NAMALWA (cell line): ENCODE data around the gene CCNK.

Experiments
- DNase-seq: peaks from one replicate; pipeline ENCODE4 v3.0.0-alpha.2; 2015; ENCODE audit warnings: low spot score

Gene CCNK

GRCh38 chr14:99480917-99481744, at the start of gene CCNK:
Gene CCNK (plus strand): TSS chr14:99481409. CDS start chr14:99492678, 11,269 bp downstream.
- peak; percentile 100 for DNase-seq

DNA sequence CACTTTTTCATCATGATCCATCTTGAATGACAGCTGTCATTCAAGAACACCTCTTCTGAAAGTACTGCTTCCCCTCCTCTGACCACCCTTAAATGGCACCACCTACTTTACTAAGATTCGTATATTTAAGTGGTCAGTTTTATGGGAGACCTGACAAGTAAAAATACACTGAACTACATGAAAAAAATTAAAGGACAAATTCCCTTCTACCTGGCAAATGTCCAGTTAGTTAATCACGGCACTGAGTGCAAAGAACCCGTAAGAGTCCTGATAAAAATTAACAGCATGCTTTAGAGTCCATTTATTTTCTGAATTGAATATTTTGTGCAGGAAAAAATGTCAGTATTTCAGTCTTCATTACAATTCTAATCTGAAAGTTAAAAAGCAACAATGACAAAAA, 49.2 kb upstream of the CCNK start:
- no peak for DNase-seq

- DNase-seq = no peak
These were observed 48.7 kb upstream of the CCNK start for GRCh38 chr14:99432485-99432884.

DNA sequence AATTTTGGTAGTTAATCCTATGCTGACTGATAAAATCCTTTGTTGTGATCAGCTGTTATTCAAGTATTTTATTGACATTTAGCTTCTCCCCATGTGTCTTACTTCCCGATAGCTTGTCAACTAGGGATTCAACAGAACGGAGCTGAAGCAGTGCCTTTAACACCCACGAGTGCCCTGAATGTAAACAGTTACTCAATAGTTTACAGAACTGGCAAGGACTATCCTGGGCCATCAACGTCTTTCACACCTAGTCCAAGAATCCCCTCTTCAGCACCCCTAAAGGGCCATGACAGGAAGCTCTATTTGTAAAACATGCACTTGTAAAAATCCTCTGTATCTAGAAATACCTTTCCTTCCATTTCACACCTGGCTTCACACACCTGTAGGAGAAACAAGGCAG, 45.9 kb upstream of the CCNK start:
- no peak for DNase-seq

DNA sequence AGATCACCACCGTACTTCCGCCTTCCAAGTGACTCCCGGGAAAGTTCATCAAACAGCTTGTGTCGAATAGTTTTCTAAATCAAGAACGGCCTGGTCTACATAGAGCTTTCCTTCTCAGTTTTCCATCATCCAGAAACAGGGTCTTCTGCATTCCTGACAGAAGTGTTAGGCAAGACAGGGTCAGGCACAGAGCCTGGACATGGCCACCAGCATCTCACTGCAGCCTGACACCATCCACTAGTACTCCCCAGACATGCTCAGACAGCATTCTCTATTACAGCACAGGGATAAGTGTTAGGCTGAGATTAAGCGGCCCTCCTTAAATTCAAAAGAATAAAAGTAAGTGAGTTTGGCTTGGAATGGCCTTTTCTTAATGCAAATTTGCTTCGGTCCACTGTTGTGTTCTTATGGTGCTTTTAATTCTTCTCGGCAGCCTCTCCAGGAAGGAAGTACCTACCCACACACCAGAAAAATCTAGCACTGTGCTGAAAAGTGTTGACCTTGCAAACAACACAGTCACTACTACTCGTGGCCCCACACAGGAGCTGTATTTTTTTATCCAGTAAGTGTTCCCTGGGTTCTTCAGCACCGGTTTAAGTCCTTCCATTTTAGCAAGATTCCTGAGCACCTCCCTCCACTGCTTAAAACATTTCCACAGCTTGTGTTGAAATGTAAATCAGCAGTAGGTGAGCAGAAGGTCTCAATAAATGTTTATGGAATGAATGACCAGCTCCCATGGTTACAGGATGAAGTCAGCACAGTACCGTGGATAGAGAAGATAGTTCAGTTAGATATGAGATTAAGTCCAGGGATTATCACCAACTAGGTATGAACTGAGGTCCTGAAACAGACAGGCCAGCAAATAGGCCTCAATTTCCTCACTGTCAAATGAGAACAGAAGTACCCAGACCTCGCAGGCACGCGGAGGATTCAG, 44.7 kb upstream of the CCNK start:
- DNase-seq = no peak

- no peak for DNase-seq
These were observed 43.5 kb upstream of the CCNK start for GRCh38 chr14:99437706-99438105.

DNA sequence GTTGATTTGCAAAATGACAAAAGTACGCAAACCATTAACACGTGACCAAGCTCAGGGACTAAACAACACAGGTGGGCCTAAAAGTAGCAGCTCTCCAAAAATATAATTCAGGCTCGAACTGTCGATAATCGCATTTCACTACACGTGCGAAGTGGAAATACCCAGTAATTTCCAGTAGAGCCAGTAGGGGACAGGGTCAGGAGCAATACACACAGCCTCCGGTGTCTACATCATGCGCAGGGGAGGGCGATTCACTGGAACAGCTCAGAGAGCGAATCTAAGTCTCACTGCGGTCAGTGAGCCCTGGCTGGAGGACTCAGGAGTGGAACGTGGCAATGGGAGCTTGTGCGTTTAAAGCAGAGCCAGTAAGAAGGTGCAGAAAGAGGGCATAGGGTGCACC, 40.9 kb upstream of the CCNK start:
- DNase-seq = no peak

GRCh38 chr14:99441157-99441870, 39.9 kb upstream of the CCNK start:
- DNase-seq = no peak

- DNase-seq = no peak
These were observed 39.3 kb upstream of the CCNK start for GRCh38 chr14:99441918-99442317.

GRCh38 chr14:99445931-99446330, 35.3 kb upstream of the CCNK start:
- no peak for DNase-seq

- DNase-seq = no peak
These were observed 33.5 kb upstream of the CCNK start for GRCh38 chr14:99447739-99448138.

DNA sequence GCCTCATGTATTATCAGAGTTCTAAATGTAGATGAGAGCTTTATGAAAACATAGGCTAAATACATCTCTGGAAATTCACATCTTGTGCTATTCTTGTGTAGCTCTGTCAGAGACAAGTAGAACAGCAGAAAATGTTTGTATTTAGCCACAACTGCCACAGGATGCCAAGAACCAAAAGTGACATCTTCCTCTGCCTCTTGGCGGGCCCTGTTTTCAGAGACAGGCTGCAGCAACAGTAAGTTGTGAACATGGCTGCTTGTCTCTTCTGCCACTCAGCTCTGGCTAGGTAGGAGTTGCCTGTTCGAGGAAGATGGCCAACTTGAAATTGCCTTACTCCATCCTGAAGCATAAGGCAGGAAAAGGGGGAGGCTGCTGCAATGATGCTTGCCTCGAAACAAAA, 30.9 kb upstream of the CCNK start:
- no peak for DNase-seq

DNA sequence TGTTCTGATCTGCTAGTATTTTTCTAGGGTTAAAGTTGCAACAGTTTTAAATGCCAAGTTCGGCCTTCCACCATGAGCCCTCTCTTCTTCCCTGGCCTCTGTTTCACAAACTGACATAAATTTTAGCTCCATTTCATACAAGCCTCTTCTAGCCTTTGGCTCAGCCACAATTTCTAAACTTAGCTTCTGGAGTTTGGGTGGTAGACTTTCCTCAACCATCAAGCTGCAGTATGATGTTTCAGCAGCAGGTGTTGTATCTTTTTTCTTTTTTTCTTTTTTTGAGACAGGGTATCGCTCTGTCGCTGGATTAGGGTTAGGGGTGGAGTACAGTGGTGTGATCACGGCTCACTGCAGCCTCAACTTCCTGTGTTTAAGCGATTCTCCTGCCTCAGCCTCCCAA, 30.0 kb upstream of the CCNK start:
- no peak for DNase-seq

DNA sequence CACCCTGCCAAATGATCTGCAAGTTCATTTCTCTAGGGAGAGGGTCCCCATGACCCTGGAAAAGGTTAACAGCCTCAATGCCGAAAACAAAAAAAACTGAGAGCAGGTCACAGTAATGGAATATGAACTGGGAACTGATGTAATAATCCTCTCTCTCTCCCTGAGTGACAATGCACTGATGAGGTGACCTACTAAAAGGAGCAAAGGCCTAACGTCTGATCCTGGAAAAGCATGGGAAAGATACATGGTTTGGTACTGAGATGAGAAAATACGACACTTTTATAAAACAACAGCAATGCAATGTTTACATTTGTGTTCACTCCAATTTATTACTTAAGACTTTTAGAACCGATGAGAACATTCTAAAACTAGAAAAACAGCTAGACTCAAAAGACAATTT, 28.2 kb upstream of the CCNK start:
- DNase-seq = no peak

- DNase-seq = no peak
These were observed 27.0 kb upstream of the CCNK start for GRCh38 chr14:99454246-99454645.

DNA sequence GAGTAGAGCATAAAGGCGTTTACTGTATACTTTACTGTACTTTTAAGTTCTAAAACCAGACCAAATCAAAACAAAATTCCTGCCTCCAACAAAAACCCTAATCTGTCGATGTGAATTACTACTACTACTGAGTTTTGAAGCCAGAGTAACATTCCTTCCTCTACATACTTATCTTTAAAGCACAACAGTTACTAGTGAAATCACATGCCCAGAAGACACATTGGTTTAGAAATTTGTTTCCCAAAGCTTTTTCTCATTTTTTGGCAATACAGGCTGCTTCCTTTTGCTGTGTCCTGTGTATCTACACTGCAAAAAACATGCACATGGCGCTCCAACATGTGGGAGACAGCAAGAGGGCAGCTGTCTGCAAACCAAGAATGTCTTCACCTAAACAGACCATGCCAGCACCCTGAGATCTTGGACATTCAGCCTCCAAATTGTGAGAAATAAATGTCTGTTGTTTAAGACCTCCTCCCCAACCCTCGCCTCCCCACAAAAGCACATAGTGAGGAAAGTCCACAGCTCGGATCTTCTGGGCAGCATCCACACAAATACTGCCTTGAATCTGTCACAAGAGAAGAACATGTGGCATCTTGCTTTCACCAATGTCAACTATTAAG, 21.6 kb upstream of the CCNK start:
- no peak for DNase-seq

- no peak for DNase-seq
These were observed 20.4 kb upstream of the CCNK start for GRCh38 chr14:99460793-99461192.

GRCh38 chr14:99461411-99462085, 19.7 kb upstream of the CCNK start:
- no peak for DNase-seq

GRCh38 chr14:99462210-99462609, 19.0 kb upstream of the CCNK start:
- DNase-seq = no peak

GRCh38 chr14:99463974-99464373, 17.2 kb upstream of the CCNK start:
- DNase-seq = no peak

- DNase-seq = no peak
These were observed 15.9 kb upstream of the CCNK start for GRCh38 chr14:99465288-99465687.
